DOHH2 (cell line): Measurements from ENCODE around the gene LRRC30.

ENCODE experiments used
- H3F3A ChIP-seq: fragments of 200-600 bp; sonication (generic), shearing (Covaris generic); 2 replicates; pipeline ENCODE4 v1.6.0; 2016; ENCODE audit warnings: antibody characterized with exemption, mild to moderate bottlenecking; ENCODE audit not compliant: control insufficient read depth, insufficient read depth
- H3K27ac ChIP-seq: fragments of 200-600 bp; sonication (generic); 2 replicates; pipeline ENCODE4 v1.5.1; 2014; ENCODE audit warnings: low read depth, mild to moderate bottlenecking, low read length, moderate library complexity
- H3K27me3 ChIP-seq: fragments of 200-600 bp; sonication (generic); 2 replicates; pipeline ENCODE4 v1.6.1; 2014; ENCODE audit warnings: mild to moderate bottlenecking, low read length, mixed read lengths; ENCODE audit not compliant: control insufficient read depth
- H3K36me3 ChIP-seq: fragments of 200-600 bp; sonication (generic); 2 replicates; pipeline ENCODE4 v1.6.1; 2014; ENCODE audit warnings: mild to moderate bottlenecking, low read length, moderate library complexity, mixed read lengths; ENCODE audit not compliant: control insufficient read depth
- H3K4me1 ChIP-seq: fragments of 200-600 bp; sonication (generic); 2 replicates; pipeline ENCODE4 v1.6.1; 2014; ENCODE audit warnings: mild to moderate bottlenecking, low read length, mixed read lengths; ENCODE audit not compliant: control insufficient read depth
- H3K4me2 ChIP-seq: fragments of 200-600 bp; sonication (generic); 2 replicates; pipeline ENCODE4 v1.6.0; 2014; ENCODE audit warnings: mild to moderate bottlenecking, low read length, moderate library complexity
- H3K4me3 ChIP-seq: fragments of 200-600 bp; sonication (generic); 2 replicates; pipeline ENCODE4 v1.5.1; 2014; ENCODE audit warnings: mild to moderate bottlenecking, low read length, mixed read lengths
- H3K79me2 ChIP-seq: fragments of 200-600 bp; sonication (generic); 2 replicates; pipeline ENCODE4 v1.6.1; 2014; ENCODE audit warnings: mild to moderate bottlenecking, low read length, mixed read lengths; ENCODE audit not compliant: control insufficient read depth
- H3K9me2 ChIP-seq: fragments of 200-600 bp; sonication (generic); replicated peaks from 2 replicates; pipeline ENCODE4 v1.6.1; 2014; ENCODE audit warnings: mild to moderate bottlenecking, low read length, mixed read lengths; ENCODE audit not compliant: control insufficient read depth
- H3K9me3 ChIP-seq: fragments of 200-600 bp; sonication (generic); 2 replicates; pipeline ENCODE4 v1.6.1; 2014; ENCODE audit warnings: antibody characterized with exemption, low read length, mixed read lengths; ENCODE audit not compliant: control insufficient read depth, insufficient read depth
- H4K20me1 ChIP-seq: fragments of 200-600 bp; sonication (generic); 2 replicates; pipeline ENCODE4 v1.6.0; 2014; ENCODE audit warnings: low read depth, mild to moderate bottlenecking, antibody characterized with exemption, low read length, moderate library complexity; ENCODE audit not compliant: control insufficient read depth, insufficient read depth
- CTCF ChIP-seq: fragments of 200-600 bp; sonication (generic); IDR thresholded peaks from one replicate; pipeline ENCODE4 v1.5.1; 2014; ENCODE audit warnings: antibody characterized with exemption, mild to moderate bottlenecking, low read depth, low read length; ENCODE audit not compliant: poor library complexity, severe bottlenecking
- EZH2phosphoT487 ChIP-seq: fragments of 200-600 bp; sonication (generic); IDR thresholded peaks from 2 replicates; pipeline ENCODE4 v1.6.1; 2017; ENCODE audit warnings: borderline replicate concordance, mild to moderate bottlenecking, antibody characterized with exemption, low read length, moderate library complexity, mixed read lengths

LRRC30 gene

DNA sequence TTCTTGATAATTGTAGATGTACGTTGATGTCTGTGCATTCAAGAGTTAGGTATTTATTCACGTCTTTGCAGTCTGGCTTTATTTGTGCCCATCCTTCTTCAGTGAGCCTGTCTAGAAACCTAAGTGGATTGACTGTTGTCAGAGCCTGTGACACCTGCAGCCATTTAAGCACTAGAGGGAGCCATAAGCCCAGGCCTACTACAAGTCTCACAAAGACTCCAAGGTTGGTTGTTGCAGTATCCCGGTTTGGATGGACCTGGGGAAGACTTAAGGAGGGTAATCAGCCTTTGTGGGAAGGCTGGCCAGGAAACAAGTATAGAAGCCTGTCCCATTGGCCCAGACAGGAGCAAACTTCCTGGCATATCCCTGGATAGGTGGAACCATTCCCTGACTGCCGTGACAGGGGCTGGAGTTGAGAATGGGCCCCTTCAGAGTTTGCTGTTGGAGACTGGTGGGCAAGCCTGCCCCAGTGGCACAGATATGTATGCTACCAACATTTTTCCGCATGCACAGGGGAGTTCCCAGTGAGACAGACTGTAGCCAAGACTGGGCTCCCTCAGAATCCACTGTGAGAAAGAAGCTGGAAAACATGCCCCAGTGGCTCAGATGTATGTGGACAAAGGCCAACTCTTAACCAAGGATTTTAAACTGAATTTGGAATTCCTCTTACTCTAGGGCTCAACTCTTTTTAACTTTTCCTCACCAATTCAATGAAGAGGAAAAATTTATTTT is 9.3 kb upstream of the LRRC30 start:
- no peak overlapping the region for H3K4me3 ChIP-seq
- TF ChIP-seq CTCF = peak; percentile 68
- TF ChIP-seq EZH2phosphoT487 = no peak
- H4K20me1 ChIP-seq = no peaks in the 10 kb centered on the region
- no peaks in the 10 kb centered on the region for H3K4me1 ChIP-seq
- no peaks in the 10 kb centered on the region for H3K79me2 ChIP-seq
- H3K27ac ChIP-seq = no peak overlapping the region
- no peak overlapping the region for H3K4me2 ChIP-seq
- H3F3A ChIP-seq = no peaks in the 10 kb centered on the region
- H3K36me3 ChIP-seq = no peaks in the 10 kb centered on the region
- no peaks in the 10 kb centered on the region for H3K9me3 ChIP-seq
- no peaks in the 10 kb centered on the region for H3K27me3 ChIP-seq
- no peaks in the 10 kb centered on the region for H3K9me2 ChIP-seq

DNA sequence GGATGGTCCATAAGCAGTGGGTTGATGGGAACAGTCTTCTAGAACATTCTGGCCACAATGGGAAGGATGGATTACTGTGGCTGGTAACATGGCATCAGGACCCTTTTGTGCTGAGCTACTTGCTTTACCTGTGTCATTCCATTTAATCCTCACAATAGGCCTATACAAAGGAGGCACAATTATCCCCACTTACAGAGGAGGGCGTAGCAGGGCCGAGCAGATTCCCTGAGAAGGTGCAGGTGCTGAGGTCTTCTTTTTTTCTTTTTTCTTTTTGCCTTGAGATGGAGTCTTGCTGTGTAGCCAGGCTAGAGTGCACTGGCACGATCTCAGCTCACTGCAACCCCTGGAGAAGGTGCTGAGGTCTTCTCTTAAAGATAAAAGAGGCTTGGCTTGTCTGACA is 6.7 kb upstream of the LRRC30 start:
- no peaks in the 10 kb centered on the region for H3K79me2 ChIP-seq
- H3K4me2 ChIP-seq = no peak overlapping the region
- H3K9me2 ChIP-seq = no peaks in the 10 kb centered on the region
- no peaks in the 10 kb centered on the region for H3K36me3 ChIP-seq
- no peak overlapping the region for H3K4me3 ChIP-seq
- H3K27me3 ChIP-seq = no peaks in the 10 kb centered on the region
- H3K9me3 ChIP-seq = no peaks in the 10 kb centered on the region
- H3K4me1 ChIP-seq = no peaks in the 10 kb centered on the region
- H3F3A ChIP-seq = no peaks in the 10 kb centered on the region
- TF ChIP-seq EZH2phosphoT487 = no peak
- no peak for TF ChIP-seq CTCF
- H4K20me1 ChIP-seq = no peaks in the 10 kb centered on the region
- no peak overlapping the region for H3K27ac ChIP-seq

DNA sequence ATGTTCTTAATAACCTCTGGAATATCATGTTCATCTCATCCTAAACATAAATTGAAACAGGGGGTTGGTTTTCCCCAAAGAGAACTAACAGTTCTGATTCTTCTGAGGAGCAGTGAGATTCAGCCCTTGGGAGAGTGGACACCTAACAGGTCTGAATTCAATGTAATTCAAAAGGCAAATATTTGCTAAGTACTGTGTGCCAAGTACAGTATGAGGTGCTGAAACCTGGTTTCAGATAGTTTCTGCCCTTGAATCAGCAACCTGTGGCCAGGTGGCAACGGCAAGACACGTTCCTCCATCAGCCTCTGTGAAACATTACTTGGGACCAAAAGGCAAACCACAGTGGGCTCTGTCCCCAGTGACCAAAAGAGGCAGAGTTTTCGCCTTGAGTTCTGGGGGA is 1.3 kb downstream of the LRRC30 start:
- H3K4me1 ChIP-seq = no peaks in the 10 kb centered on the region
- no peaks in the 10 kb centered on the region for H3F3A ChIP-seq
- no peaks in the 10 kb centered on the region for H3K27me3 ChIP-seq
- no peaks in the 10 kb centered on the region for H3K9me2 ChIP-seq
- no peak overlapping the region for H3K4me2 ChIP-seq
- no peaks in the 10 kb centered on the region for H3K79me2 ChIP-seq
- no peaks in the 10 kb centered on the region for H3K36me3 ChIP-seq
- no peak overlapping the region for H3K4me3 ChIP-seq
- no peak for TF ChIP-seq CTCF
- TF ChIP-seq EZH2phosphoT487 = no peak
- no peaks in the 10 kb centered on the region for H4K20me1 ChIP-seq
- no peak overlapping the region for H3K27ac ChIP-seq
- no peaks in the 10 kb centered on the region for H3K9me3 ChIP-seq
